Upper lobe of left lung (tissue), 4 donors: Measurements from ENCODE around the gene MYPOP.

ENCODE experiments used
- CTCF ChIP-seq, 6 experiments: fragments of 450-650 bp in 4 of 6; fragments of 200-600 bp in 2 of 6; sonication (generic) in 2 of 6; IDR thresholded peaks; one replicate each; pipeline ENCODE4 v1.5.1; 2016 to 2019; ENCODE audit warnings: antibody characterized with exemption in 6 of 6
- POLR2A ChIP-seq, 4 donors: fragments of 450-650 bp; IDR thresholded peaks; one replicate each; pipeline ENCODE4 v1.5.1; 2016 to 2017; ENCODE audit warnings: antibody characterized with exemption in 4 of 4, mild to moderate bottlenecking in 2 of 4

DNA sequence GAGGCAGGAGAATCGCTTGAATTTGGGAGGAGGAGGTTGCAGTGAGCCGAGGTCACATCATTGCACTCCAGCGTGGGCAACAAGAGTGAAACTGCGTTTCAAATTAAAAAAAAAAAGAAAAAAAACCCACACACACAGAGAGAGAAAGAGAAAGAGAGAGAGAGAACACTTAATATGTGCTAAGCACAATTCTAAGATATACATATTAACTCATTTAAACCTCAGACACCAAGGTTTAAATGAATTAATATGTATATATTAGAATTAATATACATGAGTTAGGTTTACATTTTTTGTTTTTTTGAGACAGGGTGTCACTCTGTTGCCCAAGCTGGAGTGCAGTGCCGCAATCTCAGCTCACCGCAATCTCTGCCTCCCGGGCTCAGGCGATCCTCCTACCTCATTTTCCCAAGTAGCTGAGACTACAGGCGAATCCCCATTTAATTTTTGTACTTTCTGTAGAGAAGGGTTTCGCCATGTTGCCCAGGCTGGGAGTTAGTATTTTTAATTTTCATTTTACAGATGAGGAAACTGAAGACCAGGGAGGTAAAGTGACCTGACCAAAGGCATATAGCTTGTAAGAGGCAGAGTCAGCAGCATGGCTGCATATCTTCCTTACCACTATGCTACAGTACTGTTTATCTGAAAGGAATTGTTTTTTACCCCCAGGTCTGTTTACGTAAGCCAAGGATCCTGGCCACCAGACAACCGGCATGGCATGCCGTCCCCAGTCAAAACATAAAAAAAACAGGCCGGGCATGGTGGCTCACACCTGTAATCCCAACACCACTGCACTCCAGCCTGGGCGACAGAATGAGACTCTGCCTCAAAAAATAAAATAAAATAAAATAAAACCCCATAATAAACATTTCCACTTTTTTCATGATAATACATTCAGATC lies 41.8 kb downstream of the MYPOP start:
- TF ChIP-seq POLR2A (IDR thresholded peaks at IDR 0.05) (no peak), CTCF (IDR thresholded peaks at IDR 0.05) (no peak)
